Ascending aorta (tissue), 2 donors: Measurements from ENCODE around the gene TRERF1. TPM values are rescaled to one million over a fixed set of nuclear protein-coding genes. Genes with fewer than 3 reads are reported as not detected.
A peak's percentile ranks its signal among the peaks of the same experiment; 100 is the strongest.

Source experiments
- DNase-seq, 2 donors: peaks; one replicate each; pipeline ENCODE4 v3.0.0-alpha.2; 2019; ENCODE audit warnings: low spot score in 2 of 2
- H3K27ac ChIP-seq, 2 donors: fragments of 200-600 bp; sonication (generic); one replicate each; pipeline ENCODE4 v1.5.1; 2016 to 2017; ENCODE audit warnings: mild to moderate bottlenecking in 1 of 2
- H3K27me3 ChIP-seq: fragments of 200-600 bp; sonication (generic); one replicate; pipeline ENCODE4 v1.5.1; 2017
- H3K36me3 ChIP-seq, 2 donors: fragments of 200-600 bp; sonication (generic); one replicate each; pipeline ENCODE4 v1.5.1; 2016
- H3K4me1 ChIP-seq, 2 donors: fragments of 200-600 bp; sonication (generic); one replicate each; pipeline ENCODE4 v1.5.1; 2016 to 2017; ENCODE audit warnings: mild to moderate bottlenecking in 1 of 2
- H3K4me3 ChIP-seq, 2 donors: fragments of 200-600 bp; sonication (generic); one replicate each; pipeline ENCODE4 v1.5.1; 2016 to 2017; ENCODE audit warnings: mild to moderate bottlenecking in 1 of 2
- H3K9me3 ChIP-seq, 2 donors: fragments of 200-600 bp; sonication (generic); one replicate each; pipeline ENCODE4 v1.5.1; 2016
- intact Hi-C: fragments of 100-400 bp; cut with DNase I; formaldehyde crosslinking; loops from one replicate; pipeline ENCODE4 v1.15.1; 2023
- total RNA-seq: library from RNA; depleted of rRNA; stranded (reverse); fragments of >200 nt; gene quantifications from one replicate; pipeline ENCODE4 v1.1.0, GENCODE V29; 2016
- TF ChIP-seq, protein P1 (sequence below), 3 experiments: fragments of 200-600 bp in 2 of 3; fragments of 450-650 bp in 1 of 3; sonication (generic) in 2 of 3; IDR thresholded peaks; one replicate each; pipeline ENCODE4 v1.5.1; 2016 to 2019; ENCODE audit warnings: antibody characterized with exemption in 3 of 3, mild to moderate bottlenecking in 1 of 3, moderate library complexity in 1 of 3

The TRERF1 gene
- total RNA-seq, 1 donor from 2014 or later: 34.1 TPM

DNA sequence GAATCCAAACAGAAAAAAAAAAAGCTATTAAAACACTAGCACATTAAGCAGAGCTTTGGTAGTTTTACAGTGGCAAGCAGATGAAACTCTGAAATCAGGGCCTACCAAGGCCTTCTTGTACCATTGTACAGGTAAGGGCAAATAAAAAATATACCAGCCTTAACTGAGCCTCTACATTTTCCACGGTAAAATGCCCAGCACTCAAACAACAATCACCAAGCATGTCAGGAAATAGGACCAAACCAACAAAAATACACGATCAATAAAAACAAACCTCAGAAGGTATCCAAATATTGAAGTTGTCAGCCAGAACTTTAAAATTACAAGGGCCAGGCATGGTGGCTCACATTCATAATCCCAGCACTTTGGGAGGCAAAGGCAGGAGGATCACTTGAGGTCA, 18.3 kb downstream of the TRERF1 start:
- Histone ChIP-seq H3K27me3 (no peaks in the 10 kb centered on the region), H3K36me3 (peaks cover 0 to 6% of the 10 kb centered on the region in 2 donors), H3K4me1 (no peaks in the 10 kb centered on the region), H3K4me3 (no peak overlapping the region), H3K9me3 (peaks cover 4 to 11% of the 10 kb centered on the region in 2 donors), H3K27ac (no peak overlapping the region)
- DNase-seq: no peak
- intact Hi-C loops: no loop called here
- TF ChIP-seq, protein P1, sequence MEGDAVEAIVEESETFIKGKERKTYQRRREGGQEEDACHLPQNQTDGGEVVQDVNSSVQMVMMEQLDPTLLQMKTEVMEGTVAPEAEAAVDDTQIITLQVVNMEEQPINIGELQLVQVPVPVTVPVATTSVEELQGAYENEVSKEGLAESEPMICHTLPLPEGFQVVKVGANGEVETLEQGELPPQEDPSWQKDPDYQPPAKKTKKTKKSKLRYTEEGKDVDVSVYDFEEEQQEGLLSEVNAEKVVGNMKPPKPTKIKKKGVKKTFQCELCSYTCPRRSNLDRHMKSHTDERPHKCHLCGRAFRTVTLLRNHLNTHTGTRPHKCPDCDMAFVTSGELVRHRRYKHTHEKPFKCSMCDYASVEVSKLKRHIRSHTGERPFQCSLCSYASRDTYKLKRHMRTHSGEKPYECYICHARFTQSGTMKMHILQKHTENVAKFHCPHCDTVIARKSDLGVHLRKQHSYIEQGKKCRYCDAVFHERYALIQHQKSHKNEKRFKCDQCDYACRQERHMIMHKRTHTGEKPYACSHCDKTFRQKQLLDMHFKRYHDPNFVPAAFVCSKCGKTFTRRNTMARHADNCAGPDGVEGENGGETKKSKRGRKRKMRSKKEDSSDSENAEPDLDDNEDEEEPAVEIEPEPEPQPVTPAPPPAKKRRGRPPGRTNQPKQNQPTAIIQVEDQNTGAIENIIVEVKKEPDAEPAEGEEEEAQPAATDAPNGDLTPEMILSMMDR (IDR thresholded peaks at IDR 0.05): no peak

DNA sequence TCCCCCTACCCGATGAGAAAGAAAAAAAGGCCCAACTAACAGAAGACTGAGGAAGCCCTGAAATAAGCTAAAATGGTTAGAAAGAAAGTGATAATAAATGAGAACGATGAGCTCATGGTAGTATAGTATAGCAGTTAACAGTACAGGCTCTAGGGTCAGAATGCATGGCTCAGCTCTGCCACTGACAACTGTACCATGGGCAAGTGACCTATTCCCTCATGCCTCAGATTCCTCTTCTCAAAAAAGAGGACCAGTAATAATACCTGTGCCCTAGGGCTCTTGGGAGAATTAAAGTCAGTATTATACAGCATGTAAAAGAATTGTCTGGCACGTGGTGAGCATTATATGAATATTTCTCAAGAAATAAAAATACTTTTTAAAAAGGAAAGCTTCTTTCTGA, 19.8 kb downstream of the TRERF1 start:
- peaks cover 4 to 11% of the 10 kb centered on the region in 2 donors for H3K9me3 ChIP-seq
- intact Hi-C loops: no loop called here
- no peaks in the 10 kb centered on the region for H3K4me1 ChIP-seq
- H3K4me3 ChIP-seq: no peak overlapping the region
- no peak overlapping the region for H3K27ac ChIP-seq
- TF ChIP-seq, protein P1 (IDR thresholded peaks at IDR 0.05): no peak
- peaks cover 0 to 6% of the 10 kb centered on the region in 2 donors for H3K36me3 ChIP-seq
- no peaks in the 10 kb centered on the region for H3K27me3 ChIP-seq
- no peak for DNase-seq

- no peak for DNase-seq
- no peaks in the 10 kb centered on the region for H3K4me1 ChIP-seq
- TF ChIP-seq, protein P1 (IDR thresholded peaks at IDR 0.05): no peak
- H3K27ac ChIP-seq: no peak overlapping the region
- H3K4me3 ChIP-seq: no peak overlapping the region
- intact Hi-C loops: no loop called here
- peaks cover 0 to 6% of the 10 kb centered on the region in 2 donors for H3K36me3 ChIP-seq
- H3K9me3 ChIP-seq: peaks cover 4 to 11% of the 10 kb centered on the region in 2 donors
- no peaks in the 10 kb centered on the region for H3K27me3 ChIP-seq
Measured at GRCh38 chr6:42431356-42431755, 20.4 kb downstream of the TRERF1 start.

- TF ChIP-seq, protein P1 (IDR thresholded peaks at IDR 0.05): no peak
- no peak for DNase-seq
- Histone ChIP-seq H3K4me1 (no peaks in the 10 kb centered on the region), H3K27ac (no peak overlapping the region), H3K9me3 (peaks cover 4 to 11% of the 10 kb centered on the region in 2 donors), H3K36me3 (peaks cover 0 to 6% of the 10 kb centered on the region in 2 donors), H3K27me3 (no peaks in the 10 kb centered on the region), H3K4me3 (no peak overlapping the region)
- intact Hi-C loops: no loop called here
Measured at GRCh38 chr6:42429836-42430235, 21.9 kb downstream of the TRERF1 start.

DNA sequence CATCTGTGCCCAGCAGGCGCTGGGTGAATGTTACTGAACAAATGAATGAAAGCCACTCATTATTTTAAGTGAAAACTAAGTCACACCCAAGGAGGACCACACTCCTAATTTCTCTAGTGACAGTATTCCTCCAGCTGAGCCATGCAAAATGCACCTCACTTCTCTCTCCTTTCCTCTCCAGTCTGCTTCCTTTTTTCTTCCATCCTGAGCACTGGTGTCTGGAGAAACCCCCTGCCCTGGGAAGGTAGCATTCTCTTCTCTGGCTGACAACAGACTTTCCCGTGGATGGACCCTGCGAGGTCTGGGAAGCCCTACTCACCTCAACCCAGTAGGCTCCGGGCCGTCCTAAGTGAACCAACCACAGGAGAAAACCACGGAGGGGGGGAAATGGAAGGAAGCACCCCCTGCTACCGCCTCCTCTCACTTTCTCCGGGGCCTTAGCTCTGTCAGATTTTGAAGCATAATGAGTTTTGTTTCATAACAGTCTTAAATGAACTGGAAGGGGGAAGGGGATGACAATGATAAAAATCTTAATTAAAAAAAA, 22.6 kb downstream of the TRERF1 start:
- Histone ChIP-seq H3K4me1 (no peaks in the 10 kb centered on the region), H3K9me3 (peaks cover 4 to 9% of the 10 kb centered on the region in 2 donors), H3K27me3 (no peaks in the 10 kb centered on the region), H3K36me3 (peaks cover 0 to 5% of the 10 kb centered on the region in 2 donors), H3K4me3 (no peak overlapping the region), H3K27ac (peak overlapping the region in 1 of 2 donors; percentile 3)
- intact Hi-C loops: no loop called here
- DNase-seq: no peak
- TF ChIP-seq, protein P1 (IDR thresholded peaks at IDR 0.05): no peak
